ENCODE measurements around the gene FAR2.
"Not testable (repeated sequence)": the region's sequence is repeated elsewhere in the genome, so short reads cannot be mapped to it uniquely, and the experiment has no call there.

Gene FAR2

GRCh38 chr12:29245246-29245645 lies 96.2 kb downstream of the FAR2 start:
- H3K4me1 Mint-ChIP-seq (ENCODE audit: low read depth) = peaks cover 13% of the 10 kb centered on the region
- H3K27me3 Mint-ChIP-seq (ENCODE audit: low read depth) = no peaks in the 10 kb centered on the region
- H3K27ac Mint-ChIP-seq = no peak overlapping the region
- H3K4me3 Mint-ChIP-seq = no peak overlapping the region
- H3K36me3 Mint-ChIP-seq (ENCODE audit: low read depth) = no peaks in the 10 kb centered on the region
- no peaks in the 10 kb centered on the region for H3K9me3 Mint-ChIP-seq

GRCh38 chr12:29249930-29250329 lies 100.9 kb downstream of the FAR2 start:
- Mint-ChIP-seq H3K4me3 (no peak overlapping the region), H3K9me3 (no peaks in the 10 kb centered on the region), H3K27me3 (ENCODE audit: low read depth) (no peaks in the 10 kb centered on the region), H3K4me1 (ENCODE audit: low read depth) (no peaks in the 10 kb centered on the region), H3K27ac (no peak overlapping the region), H3K36me3 (ENCODE audit: low read depth) (no peaks in the 10 kb centered on the region)

- no peak overlapping the region for H3K27ac Mint-ChIP-seq
- no peaks in the 10 kb centered on the region for H3K27me3 Mint-ChIP-seq (ENCODE audit: low read depth)
- no peak overlapping the region for H3K4me3 Mint-ChIP-seq
- H3K4me1 Mint-ChIP-seq (ENCODE audit: low read depth) = no peaks in the 10 kb centered on the region
- H3K36me3 Mint-ChIP-seq (ENCODE audit: low read depth) = peaks cover 2% of the 10 kb centered on the region
- peaks cover 3% of the 10 kb centered on the region for H3K9me3 Mint-ChIP-seq
Measured at GRCh38 chr12:29253906-29254625, 105.0 kb downstream of the FAR2 start.

GRCh38 chr12:29255042-29255441 lies 106.0 kb downstream of the FAR2 start:
- Mint-ChIP-seq H3K9me3 (peaks cover 4% of the 10 kb centered on the region), H3K4me3 (no peak overlapping the region), H3K4me1 (ENCODE audit: low read depth) (no peaks in the 10 kb centered on the region), H3K27me3 (ENCODE audit: low read depth) (no peaks in the 10 kb centered on the region), H3K27ac (no peak overlapping the region), H3K36me3 (ENCODE audit: low read depth) (peaks cover 3% of the 10 kb centered on the region)

GRCh38 chr12:29256598-29256997 lies 107.5 kb downstream of the FAR2 start:
- no peak overlapping the region for H3K4me3 Mint-ChIP-seq
- H3K4me1 Mint-ChIP-seq (ENCODE audit: low read depth) = no peaks in the 10 kb centered on the region
- H3K27me3 Mint-ChIP-seq (ENCODE audit: low read depth) = no peaks in the 10 kb centered on the region
- peaks cover 17% of the 10 kb centered on the region for H3K9me3 Mint-ChIP-seq
- H3K36me3 Mint-ChIP-seq (ENCODE audit: low read depth) = peaks cover 7% of the 10 kb centered on the region
- H3K27ac Mint-ChIP-seq = no peak overlapping the region

GRCh38 chr12:29257687-29258086 lies 108.6 kb downstream of the FAR2 start:
- not testable (repeated sequence) for H3K4me3 Mint-ChIP-seq; H3K4me1 Mint-ChIP-seq (ENCODE audit: low read depth); H3K27me3 Mint-ChIP-seq (ENCODE audit: low read depth); H3K36me3 Mint-ChIP-seq (ENCODE audit: low read depth); H3K27ac Mint-ChIP-seq
- peaks cover 24% of the 10 kb centered on the region for H3K9me3 Mint-ChIP-seq

- H3K4me1 Mint-ChIP-seq (ENCODE audit: low read depth) = no peaks in the 10 kb centered on the region
- no peaks in the 10 kb centered on the region for H3K27me3 Mint-ChIP-seq (ENCODE audit: low read depth)
- H3K4me3 Mint-ChIP-seq = no peak overlapping the region
- peaks cover 33% of the 10 kb centered on the region for H3K9me3 Mint-ChIP-seq
- peaks cover 5% of the 10 kb centered on the region for H3K36me3 Mint-ChIP-seq (ENCODE audit: low read depth)
- no peak overlapping the region for H3K27ac Mint-ChIP-seq
Measured at GRCh38 chr12:29264424-29264823, 115.3 kb downstream of the FAR2 start.

- peaks cover 3% of the 10 kb centered on the region for H3K27me3 Mint-ChIP-seq (ENCODE audit: low read depth)
- H3K4me3 Mint-ChIP-seq = no peak overlapping the region
- H3K4me1 Mint-ChIP-seq (ENCODE audit: low read depth) = no peaks in the 10 kb centered on the region
- H3K9me3 Mint-ChIP-seq = no peaks in the 10 kb centered on the region
- no peak overlapping the region for H3K27ac Mint-ChIP-seq
- H3K36me3 Mint-ChIP-seq (ENCODE audit: low read depth) = no peaks in the 10 kb centered on the region
Measured at GRCh38 chr12:29269706-29270408, 120.8 kb downstream of the FAR2 start.

- Mint-ChIP-seq H3K4me3 (no peak overlapping the region), H3K4me1 (ENCODE audit: low read depth) (no peaks in the 10 kb centered on the region), H3K27ac (no peak overlapping the region), H3K36me3 (ENCODE audit: low read depth) (no peaks in the 10 kb centered on the region), H3K27me3 (ENCODE audit: low read depth) (peaks cover 3% of the 10 kb centered on the region), H3K9me3 (no peaks in the 10 kb centered on the region)
Measured at GRCh38 chr12:29270446-29270845, 121.4 kb downstream of the FAR2 start.

- no peak overlapping the region for H3K27ac Mint-ChIP-seq
Measured at GRCh38 chr12:29273178-29273843, 124.2 kb downstream of the FAR2 start.

GRCh38 chr12:29275834-29276233 lies 126.8 kb downstream of the FAR2 start:
- Mint-ChIP-seq H3K36me3 (ENCODE audit: low read depth) (no peaks in the 10 kb centered on the region), H3K27me3 (ENCODE audit: low read depth) (no peaks in the 10 kb centered on the region), H3K9me3 (no peaks in the 10 kb centered on the region), H3K4me1 (ENCODE audit: low read depth) (no peaks in the 10 kb centered on the region), H3K4me3 (no peak overlapping the region), H3K27ac (no peak overlapping the region)

More at GRCh38 chr12:29273178-29273843, 124.2 kb downstream of the FAR2 start:
- Mint-ChIP-seq H3K4me1 (ENCODE audit: low read depth) (no peaks in the 10 kb centered on the region), H3K36me3 (ENCODE audit: low read depth) (no peaks in the 10 kb centered on the region), H3K4me3 (no peak overlapping the region), H3K27me3 (ENCODE audit: low read depth) (peaks cover 3% of the 10 kb centered on the region), H3K9me3 (no peaks in the 10 kb centered on the region)

GRCh38 chr12:29277231-29277630 lies 128.2 kb downstream of the FAR2 start:
- Mint-ChIP-seq H3K9me3 (no peaks in the 10 kb centered on the region), H3K27me3 (ENCODE audit: low read depth) (no peaks in the 10 kb centered on the region), H3K36me3 (ENCODE audit: low read depth) (no peaks in the 10 kb centered on the region), H3K4me1 (ENCODE audit: low read depth) (no peaks in the 10 kb centered on the region), H3K4me3 (no peak overlapping the region), H3K27ac (no peak overlapping the region)

- H3K27ac Mint-ChIP-seq = no peak overlapping the region
- no peaks in the 10 kb centered on the region for H3K4me1 Mint-ChIP-seq (ENCODE audit: low read depth)
- H3K36me3 Mint-ChIP-seq (ENCODE audit: low read depth) = no peaks in the 10 kb centered on the region
- no peaks in the 10 kb centered on the region for H3K9me3 Mint-ChIP-seq
- no peak overlapping the region for H3K4me3 Mint-ChIP-seq
- H3K27me3 Mint-ChIP-seq (ENCODE audit: low read depth) = no peaks in the 10 kb centered on the region
Measured at GRCh38 chr12:29278673-29279420, 129.8 kb downstream of the FAR2 start.

GRCh38 chr12:29281371-29282005 lies 132.4 kb downstream of the FAR2 start:
- no peaks in the 10 kb centered on the region for H3K27me3 Mint-ChIP-seq (ENCODE audit: low read depth)
- no peaks in the 10 kb centered on the region for H3K9me3 Mint-ChIP-seq
- no peaks in the 10 kb centered on the region for H3K36me3 Mint-ChIP-seq (ENCODE audit: low read depth)
- H3K4me3 Mint-ChIP-seq = no peak overlapping the region
- no peaks in the 10 kb centered on the region for H3K4me1 Mint-ChIP-seq (ENCODE audit: low read depth)
- no peak overlapping the region for H3K27ac Mint-ChIP-seq

All from T-helper 1 cell treated with Interleukin-12 subunit alpha and Interleukin-12 subunit beta and Interleukin-4 antibody, amounts not matched to agents 30 μg/mL and 1 μg/mL, for 36 hours (primary cell).